Measurements from ENCODE around the gene CTNNBL1.

The CTNNBL1 gene

DNA sequence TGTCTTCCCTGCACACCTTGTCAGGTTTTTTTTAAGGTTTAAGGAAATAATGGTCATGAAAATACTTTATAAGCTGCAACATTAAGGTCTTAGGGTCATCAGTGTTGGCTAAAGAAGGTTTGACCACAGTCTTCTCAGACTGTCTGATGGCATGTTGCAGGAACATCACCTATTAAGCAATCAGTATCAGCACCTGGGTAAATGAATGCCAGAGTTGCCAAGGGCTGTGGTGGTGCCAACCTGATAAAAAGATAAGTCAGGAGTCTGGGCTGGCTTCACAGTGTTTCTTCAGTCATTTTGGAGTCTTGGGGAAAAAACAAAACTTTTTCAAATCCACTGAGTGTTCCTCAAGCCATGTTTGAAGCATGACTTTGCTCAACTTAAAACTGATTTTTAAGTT lies 147.6 kb downstream of the CTNNBL1 start:
- TF ChIP-seq GABPA (IDR thresholded peaks at IDR 0.05; ENCODE audit: low read depth) = no peak
- TF ChIP-seq POLR2AphosphoS5 (IDR thresholded peaks at IDR 0.05; ENCODE audit: low read depth) = no peak
- TF ChIP-seq, protein P1, sequence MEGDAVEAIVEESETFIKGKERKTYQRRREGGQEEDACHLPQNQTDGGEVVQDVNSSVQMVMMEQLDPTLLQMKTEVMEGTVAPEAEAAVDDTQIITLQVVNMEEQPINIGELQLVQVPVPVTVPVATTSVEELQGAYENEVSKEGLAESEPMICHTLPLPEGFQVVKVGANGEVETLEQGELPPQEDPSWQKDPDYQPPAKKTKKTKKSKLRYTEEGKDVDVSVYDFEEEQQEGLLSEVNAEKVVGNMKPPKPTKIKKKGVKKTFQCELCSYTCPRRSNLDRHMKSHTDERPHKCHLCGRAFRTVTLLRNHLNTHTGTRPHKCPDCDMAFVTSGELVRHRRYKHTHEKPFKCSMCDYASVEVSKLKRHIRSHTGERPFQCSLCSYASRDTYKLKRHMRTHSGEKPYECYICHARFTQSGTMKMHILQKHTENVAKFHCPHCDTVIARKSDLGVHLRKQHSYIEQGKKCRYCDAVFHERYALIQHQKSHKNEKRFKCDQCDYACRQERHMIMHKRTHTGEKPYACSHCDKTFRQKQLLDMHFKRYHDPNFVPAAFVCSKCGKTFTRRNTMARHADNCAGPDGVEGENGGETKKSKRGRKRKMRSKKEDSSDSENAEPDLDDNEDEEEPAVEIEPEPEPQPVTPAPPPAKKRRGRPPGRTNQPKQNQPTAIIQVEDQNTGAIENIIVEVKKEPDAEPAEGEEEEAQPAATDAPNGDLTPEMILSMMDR (IDR thresholded peaks at IDR 0.05; ENCODE audit: insufficient read depth, low read length) = no peak
- TF ChIP-seq REST (IDR thresholded peaks at IDR 0.05; ENCODE audit: insufficient replicate concordance, low read depth) = no peak
- no peak for TF ChIP-seq SPI1 (IDR thresholded peaks at IDR 0.05; ENCODE audit: borderline replicate concordance, low read depth)
- no peaks in the 10 kb centered on the region for H3K27me3 ChIP-seq (ENCODE audit: insufficient read depth, poor library complexity, severe bottlenecking)
- no peak for DNase-seq (ENCODE audit: low read depth in 1 of 2, low spot score in 1 of 2)
- H3K4me3 ChIP-seq (replicated peaks; ENCODE audit: insufficient read depth, low read length) = no peak overlapping the region
- H3K27ac ChIP-seq (replicated peaks) = no peak overlapping the region

GRCh38 chr20:37841971-37842370 lies 148.1 kb downstream of the CTNNBL1 start:
- DNase-seq (ENCODE audit: low read depth in 1 of 2, low spot score in 1 of 2) = no peak
- Histone ChIP-seq H3K27me3 (ENCODE audit: insufficient read depth, poor library complexity, severe bottlenecking) (no peaks in the 10 kb centered on the region), H3K4me3 (replicated peaks; ENCODE audit: insufficient read depth, low read length) (no peak overlapping the region), H3K27ac (replicated peaks) (no peak overlapping the region)
- TF ChIP-seq SPI1 (IDR thresholded peaks at IDR 0.05; ENCODE audit: borderline replicate concordance, low read depth) (no peak), POLR2AphosphoS5 (IDR thresholded peaks at IDR 0.05; ENCODE audit: low read depth) (no peak), GABPA (IDR thresholded peaks at IDR 0.05; ENCODE audit: low read depth) (no peak), REST (IDR thresholded peaks at IDR 0.05; ENCODE audit: insufficient replicate concordance, low read depth) (no peak)
- TF ChIP-seq, protein P1 (IDR thresholded peaks at IDR 0.05; ENCODE audit: insufficient read depth, low read length) = no peak

DNA sequence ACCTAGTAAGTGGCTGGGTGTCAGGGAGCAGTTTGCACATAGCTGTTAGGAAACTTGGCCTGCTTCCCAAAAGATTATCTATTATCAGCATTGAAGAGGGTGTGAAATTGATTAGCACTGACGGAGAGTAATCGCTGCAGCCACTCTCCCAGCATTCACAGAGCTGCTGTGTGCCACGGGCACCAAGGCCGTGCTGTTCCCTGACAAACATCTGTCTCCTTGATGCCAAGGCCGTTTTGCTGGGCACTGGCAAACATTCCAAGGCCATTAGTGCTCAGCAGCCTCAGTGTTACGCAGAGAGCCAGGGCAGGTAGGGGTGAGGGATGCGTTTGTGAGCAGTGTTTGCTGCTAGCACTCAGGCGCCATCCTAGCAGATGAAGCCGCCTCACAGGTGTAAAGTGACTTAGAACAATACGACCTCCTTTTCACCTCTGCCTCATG lies 151.4 kb downstream of the CTNNBL1 start:
- no peak for DNase-seq (ENCODE audit: low read depth in 1 of 2, low spot score in 1 of 2)
- no peak for TF ChIP-seq REST (IDR thresholded peaks at IDR 0.05; ENCODE audit: insufficient replicate concordance, low read depth)
- TF ChIP-seq POLR2AphosphoS5 (IDR thresholded peaks at IDR 0.05; ENCODE audit: low read depth) = no peak
- no peak for TF ChIP-seq SPI1 (IDR thresholded peaks at IDR 0.05; ENCODE audit: borderline replicate concordance, low read depth)
- TF ChIP-seq GABPA (IDR thresholded peaks at IDR 0.05; ENCODE audit: low read depth) = no peak
- TF ChIP-seq, protein P1 (IDR thresholded peaks at IDR 0.05; ENCODE audit: insufficient read depth, low read length) = no peak
- H3K27ac ChIP-seq (replicated peaks) = no peak overlapping the region
- H3K4me3 ChIP-seq (replicated peaks; ENCODE audit: insufficient read depth, low read length) = no peak overlapping the region
- no peaks in the 10 kb centered on the region for H3K27me3 ChIP-seq (ENCODE audit: insufficient read depth, poor library complexity, severe bottlenecking)
